ENCODE measurements around the gene FAM200A. TPM values are rescaled to one million over a fixed set of nuclear protein-coding genes. Genes with fewer than 3 reads are reported as not detected.

Gene FAM200A
- 1 to 10 TPM; 4.3 to 8.8 (median 6.5) TPM for total RNA-seq

GRCh38 chr7:99551767-99552463, at the start of gene FAM200A:
Gene FAM200A, minus strand, starts transcription at chr7:99552114. Its CDS starts 3,707 bp downstream, at chr7:99548407.
- peak within 1 kb of the TSS; percentile 84 for H3K4me3 ChIP-seq (ENCODE audit: low read depth, poor library complexity, severe bottlenecking)
- 0 to 1% methylated on average over 36 to 37 of the region's 37 CpGs for WGBS, 2 donors
- TF ChIP-seq CTCF (IDR thresholded peaks at IDR 0.05) = no peak
- no peak for TF ChIP-seq POLR2A (IDR thresholded peaks at IDR 0.05)
- intact Hi-C loops (cut with DNase I; ENCODE audit: low total_unique reads) = no loop called here
- peak; percentile 78 to 97 for DNase-seq (ENCODE audit: low spot score in 2 of 2)

- 84 to 90% methylated on average over 4 of the region's 4 CpGs for WGBS, 2 donors
- DNase-seq (ENCODE audit: low spot score in 2 of 2) = no peak
- H3K4me3 ChIP-seq (ENCODE audit: low read depth, poor library complexity, severe bottlenecking) = no peak overlapping the region
- intact Hi-C loops (cut with DNase I; ENCODE audit: low total_unique reads) = no loop called here
- TF ChIP-seq POLR2A (IDR thresholded peaks at IDR 0.05) = no peak
- no peak for TF ChIP-seq CTCF (IDR thresholded peaks at IDR 0.05)
These were observed 47.9 kb upstream of the FAM200A start for GRCh38 chr7:99599836-99600235.

- TF ChIP-seq CTCF (IDR thresholded peaks at IDR 0.05) (no peak), POLR2A (IDR thresholded peaks at IDR 0.05) (no peak)
- peak in 1 of 2 donors; percentile 70 for DNase-seq (ENCODE audit: low spot score in 2 of 2)
- intact Hi-C loops (cut with DNase I; ENCODE audit: low total_unique reads) = no loop called here
- no peak within 1 kb of the TSS for H3K4me3 ChIP-seq (ENCODE audit: low read depth, poor library complexity, severe bottlenecking)
- 75 to 81% methylated on average over 24 to 30 of the region's 34 CpGs for WGBS, 2 donors
These were observed 46.0 kb upstream of the FAM200A start, which contains the start of gene TMEM225B for GRCh38 chr7:99597762-99598501. Gene TMEM225B, plus strand, starts transcription at chr7:99598267. Its CDS starts 6,122 bp downstream, at chr7:99604389.

- no peak for TF ChIP-seq CTCF (IDR thresholded peaks at IDR 0.05)
- no peak for TF ChIP-seq POLR2A (IDR thresholded peaks at IDR 0.05)
- intact Hi-C loops (cut with DNase I; ENCODE audit: low total_unique reads) = no loop called here
- 89 to 98% methylated on average over 1 of the region's 1 CpG for WGBS, 2 donors
- DNase-seq (ENCODE audit: low spot score in 2 of 2) = no peak
- no peak overlapping the region for H3K4me3 ChIP-seq (ENCODE audit: low read depth, poor library complexity, severe bottlenecking)
These were observed 44.6 kb upstream of the FAM200A start for GRCh38 chr7:99596408-99596955.

- H3K4me3 ChIP-seq (ENCODE audit: low read depth, poor library complexity, severe bottlenecking) = no peak overlapping the region
- intact Hi-C loops (cut with DNase I; ENCODE audit: low total_unique reads) = no loop called here
- TF ChIP-seq CTCF (IDR thresholded peaks at IDR 0.05) = no peak
- TF ChIP-seq POLR2A (IDR thresholded peaks at IDR 0.05) = no peak
- DNase-seq (ENCODE audit: low spot score in 2 of 2) = no peak
- WGBS, 2 donors = 79 to 80% methylated on average over 7 of the region's 7 CpGs
These were observed 43.2 kb upstream of the FAM200A start for GRCh38 chr7:99594948-99595745.

Measured in lower leg skin (tissue), 4 donors.